HEK293 (cell line): ENCODE results near the gene LARGE1.

Source experiments
- CTCF ChIA-PET: fragments of 350-600 bp; formaldehyde crosslinking; extraction: SDS; loops from one replicate; lab custom pipeline; 2021; ENCODE audit warnings: antibody characterized with exemption; lab: Yijun Ruan, JAX
- POLR2A ChIA-PET: fragments of 300-600 bp; formaldehyde crosslinking; extraction: SDS; loops from one replicate; lab custom pipeline; 2020; ENCODE audit warnings: antibody characterized with exemption, inconsistent platforms; lab: Yijun Ruan, JAX
- H3K27ac ChIP-seq: fragments of 200-500 bp; sonication (Bioruptor generic); 2 replicates; pipeline ENCODE4 v1.5.1; 2014; ENCODE audit warnings: low read depth, low read length, control low read depth, inconsistent platforms; ENCODE audit errors: extremely low read depth
- H3K36me3 ChIP-seq, 2 experiments: fragments of 200-500 bp in 1 of 2; sonication (Bioruptor generic) in 1 of 2; 1 replicate in 1 of 2; 2 replicates in 1 of 2; pipeline ENCODE4 v1.5.1; 2014 to 2017; ENCODE audit warnings: inconsistent platforms in 2 of 2, low read length in 2 of 2; ENCODE audit not compliant: control insufficient read depth in 2 of 2, insufficient read depth in 1 of 2
- H3K4me1 ChIP-seq: fragments of 200-500 bp; sonication (Bioruptor generic); 2 replicates; pipeline ENCODE4 v1.5.1; 2014; ENCODE audit warnings: mild to moderate bottlenecking, low read length, inconsistent platforms; ENCODE audit not compliant: control insufficient read depth, insufficient read depth
- H3K4me3 ChIP-seq: 2 replicates; pipeline ENCODE4 v1.5.1; 2011; ENCODE audit warnings: low read depth, mild to moderate bottlenecking, control low read depth, low read length, moderate library complexity
- H3K9me3 ChIP-seq: fragments of 200-500 bp; sonication (Bioruptor generic); 2 replicates; pipeline ENCODE4 v1.5.1; 2014; ENCODE audit warnings: low read depth, low read length, inconsistent platforms; ENCODE audit not compliant: control insufficient read depth, insufficient read depth
- IKZF3 ChIP-seq: fragments of 450-650 bp; IDR thresholded peaks from 2 replicates; pipeline ENCODE4 v1.5.0; 2018; ENCODE audit warnings: missing biosample characterization, mild to moderate bottlenecking, missing genetic modification characterization, moderate library complexity
- KLF17 ChIP-seq: fragments of 450-650 bp; formaldehyde crosslinking; IDR thresholded peaks from 2 replicates; pipeline ENCODE4 v1.5.1; 2016; ENCODE audit warnings: missing biosample characterization, missing genetic modification characterization
- SP2 ChIP-seq: fragments of 450-650 bp; formaldehyde crosslinking; IDR thresholded peaks from 2 replicates; pipeline ENCODE4 v1.5.1; 2016; ENCODE audit warnings: missing biosample characterization, missing genetic modification characterization
- YY2 ChIP-seq: fragments of 450-650 bp; formaldehyde crosslinking; IDR thresholded peaks from 2 replicates; pipeline ENCODE4 v1.5.1; 2016; ENCODE audit warnings: missing biosample characterization, missing genetic modification characterization
- ZBTB10 ChIP-seq: fragments of 450-650 bp; formaldehyde crosslinking; IDR thresholded peaks from 2 replicates; pipeline ENCODE4 v1.5.1; 2016; ENCODE audit warnings: missing biosample characterization, missing genetic modification characterization
- ZBTB11 ChIP-seq: fragments of 450-650 bp; formaldehyde crosslinking; conservative IDR thresholded peaks from 2 replicates; pipeline ENCODE4 v1.5.1; 2016; ENCODE audit warnings: low read depth, missing biosample characterization, missing genetic modification characterization
- ZBTB17 ChIP-seq: fragments of 450-650 bp; formaldehyde crosslinking; IDR thresholded peaks from 2 replicates; pipeline ENCODE4 v1.5.1; 2016; ENCODE audit warnings: missing biosample characterization, missing genetic modification characterization
- ZBTB20 ChIP-seq: fragments of 450-650 bp; formaldehyde crosslinking; IDR thresholded peaks from 2 replicates; pipeline ENCODE4 v1.5.1; 2016; ENCODE audit warnings: missing biosample characterization, missing genetic modification characterization
- ZFP69B ChIP-seq: fragments of 450-650 bp; formaldehyde crosslinking; IDR thresholded peaks from 2 replicates; pipeline ENCODE4 v1.5.1; 2016; ENCODE audit warnings: missing biosample characterization, missing genetic modification characterization
- ZNF112 ChIP-seq: fragments of 450-650 bp; formaldehyde crosslinking; IDR thresholded peaks from 2 replicates; pipeline ENCODE4 v1.5.0; 2017; ENCODE audit warnings: missing biosample characterization, missing genetic modification characterization
- ZNF211 ChIP-seq: fragments of 450-650 bp; formaldehyde crosslinking; IDR thresholded peaks from 2 replicates; pipeline ENCODE4 v1.5.1; 2016; ENCODE audit warnings: low read depth, missing biosample characterization, missing genetic modification characterization
- ZNF518A ChIP-seq: fragments of 450-650 bp; formaldehyde crosslinking; conservative IDR thresholded peaks from 2 replicates; pipeline ENCODE4 v1.5.1; 2016; ENCODE audit warnings: low read depth, missing biosample characterization, missing genetic modification characterization
- ZNF610 ChIP-seq: fragments of 450-650 bp; formaldehyde crosslinking; IDR thresholded peaks from 2 replicates; pipeline ENCODE4 v1.5.1; 2016; ENCODE audit warnings: missing biosample characterization, missing genetic modification characterization, borderline replicate concordance
- TF ChIP-seq, protein P1 (sequence below): fragments of 450-650 bp; formaldehyde crosslinking; IDR thresholded peaks from 2 replicates; pipeline ENCODE4 v1.5.1; 2016; ENCODE audit warnings: missing biosample characterization, missing genetic modification characterization, low read depth

The LARGE1 gene

GRCh38 chr22:33654173-33654895, 265.9 kb downstream of the LARGE1 start:
- peaks cover 0 to 11% of the 10 kb centered on the region in 2 experiments; a peak in 1 of 3 replicates for H3K36me3 ChIP-seq
- H3K27ac ChIP-seq, result no peak overlapping the region
- ChIA-PET POLR2A (no interaction called here), CTCF (no interaction called here)
- H3K4me3 ChIP-seq, result no peak overlapping the region
- peaks cover 5% of the 10 kb centered on the region for H3K4me1 ChIP-seq
- TF ChIP-seq IKZF3 (tag by site-specific recombination) (0 out of 2 replicates have a peak, but pooled peaks have one; percentile 37), ZNF112 (tag by site-specific recombination) (no peak), KLF17 (tag by site-specific recombination) (0 out of 2 replicates have a peak, but pooled peaks have one; percentile 20), ZNF211 (no peak), ZNF518A (peak; percentile 60), ZBTB17 (peak; percentile 18; the same call in 1 of the 2 replicates), ZBTB11 (tag by site-specific recombination) (no peak), ZNF610 (tag by site-specific recombination) (peak; percentile 93), ZFP69B (tag by site-specific recombination) (0 out of 2 replicates have a peak, but pooled peaks have one; percentile 41), SP2 (peak; percentile 9; the same call in 1 of the 2 replicates)
- TF ChIP-seq, protein P1, sequence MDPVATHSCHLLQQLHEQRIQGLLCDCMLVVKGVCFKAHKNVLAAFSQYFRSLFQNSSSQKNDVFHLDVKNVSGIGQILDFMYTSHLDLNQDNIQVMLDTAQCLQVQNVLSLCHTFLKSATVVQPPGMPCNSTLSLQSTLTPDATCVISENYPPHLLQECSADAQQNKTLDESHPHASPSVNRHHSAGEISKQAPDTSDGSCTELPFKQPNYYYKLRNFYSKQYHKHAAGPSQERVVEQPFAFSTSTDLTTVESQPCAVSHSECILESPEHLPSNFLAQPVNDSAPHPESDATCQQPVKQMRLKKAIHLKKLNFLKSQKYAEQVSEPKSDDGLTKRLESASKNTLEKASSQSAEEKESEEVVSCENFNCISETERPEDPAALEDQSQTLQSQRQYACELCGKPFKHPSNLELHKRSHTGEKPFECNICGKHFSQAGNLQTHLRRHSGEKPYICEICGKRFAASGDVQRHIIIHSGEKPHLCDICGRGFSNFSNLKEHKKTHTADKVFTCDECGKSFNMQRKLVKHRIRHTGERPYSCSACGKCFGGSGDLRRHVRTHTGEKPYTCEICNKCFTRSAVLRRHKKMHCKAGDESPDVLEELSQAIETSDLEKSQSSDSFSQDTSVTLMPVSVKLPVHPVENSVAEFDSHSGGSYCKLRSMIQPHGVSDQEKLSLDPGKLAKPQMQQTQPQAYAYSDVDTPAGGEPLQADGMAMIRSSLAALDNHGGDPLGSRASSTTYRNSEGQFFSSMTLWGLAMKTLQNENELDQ, result no peak
- H3K9me3 ChIP-seq, result no peaks in the 10 kb centered on the region

- Histone ChIP-seq H3K36me3 (peaks cover 0 to 18% of the 10 kb centered on the region in 2 experiments; a peak in 1 of 3 replicates), H3K4me3 (no peak overlapping the region), H3K4me1 (peaks cover 5% of the 10 kb centered on the region), H3K27ac (no peak overlapping the region), H3K9me3 (no peaks in the 10 kb centered on the region)
- ChIA-PET POLR2A (no interaction called here), CTCF (interaction anchor here (0.6 kb wide), 1 partner anchor 540 kb away, joined by 3 read pairs; no protein-coding TSS in a partner anchor)
- TF ChIP-seq YY2 (tag by site-specific recombination), result no peak
- TF ChIP-seq ZBTB10, result no peak
- TF ChIP-seq ZBTB20 (tag by site-specific recombination), result 0 out of 2 replicates have a peak, but pooled peaks have one; percentile 16
- TF ChIP-seq KLF17 (tag by site-specific recombination), result 0 out of 2 replicates have a peak, but pooled peaks have one; percentile 23
These were observed 266.7 kb downstream of the LARGE1 start for GRCh38 chr22:33653532-33654063.
